Measurements from ENCODE around the gene STX8.
"Not testable (repeated sequence)": the region's sequence is repeated elsewhere in the genome, so short reads cannot be mapped to it uniquely, and the experiment has no call there.

STX8 gene

DNA sequence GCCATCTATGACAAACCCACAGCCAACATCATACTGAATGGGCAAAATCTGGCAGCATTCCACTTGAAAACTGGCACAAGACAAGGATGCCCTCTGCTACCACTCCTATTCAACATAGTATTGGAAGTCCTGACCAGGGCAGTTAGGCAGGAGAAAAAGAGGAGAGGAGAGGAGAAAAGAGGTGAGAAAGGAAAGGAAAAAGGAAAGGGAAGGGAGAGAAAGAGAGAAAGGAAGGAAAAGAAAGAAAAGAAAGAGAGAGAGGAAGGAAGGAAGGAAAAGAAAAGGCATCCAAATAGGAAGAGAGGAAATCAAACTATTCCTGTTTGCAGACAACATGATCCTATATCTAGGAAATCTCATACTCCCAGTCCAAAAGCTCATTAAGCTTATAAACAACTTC is 11.5 kb downstream of the STX8 start:
- DNase-seq (ENCODE audit: low read depth): no peak
- no peak overlapping the region for H3K4me3 ChIP-seq (ENCODE audit: low read depth, low read length)

GRCh38 chr17:9557857-9558256 is 17.8 kb downstream of the STX8 start:
- peak; percentile 62 for DNase-seq (ENCODE audit: low read depth)
- no peak overlapping the region for H3K4me3 ChIP-seq (ENCODE audit: low read depth, low read length)

GRCh38 chr17:9557161-9557755 is 18.4 kb downstream of the STX8 start:
- DNase-seq (ENCODE audit: low read depth): no peak
- H3K4me3 ChIP-seq (ENCODE audit: low read depth, low read length): no peak overlapping the region

DNA sequence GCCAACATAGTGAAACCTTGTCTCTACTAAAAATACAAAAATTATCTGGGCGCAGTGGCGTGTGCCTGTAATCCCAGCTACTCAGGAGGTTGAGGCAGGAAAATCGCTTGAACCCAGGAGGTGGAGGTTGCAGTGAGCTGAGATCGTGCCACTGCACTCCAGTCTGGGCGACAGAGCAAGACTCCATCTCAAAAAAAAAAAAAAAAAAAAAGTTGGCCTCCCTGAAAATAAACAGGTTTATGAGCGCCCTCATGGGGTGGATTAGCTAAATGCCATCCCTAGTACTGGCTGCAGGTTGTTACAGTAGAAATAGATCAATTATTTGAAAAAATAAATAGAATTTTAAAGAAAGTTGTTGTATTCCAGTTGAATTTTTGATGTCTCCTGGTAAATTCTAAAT is 20.9 kb downstream of the STX8 start:
- H3K4me3 ChIP-seq (ENCODE audit: low read depth, low read length); DNase-seq (ENCODE audit: low read depth): not testable (repeated sequence)

- no peak for DNase-seq (ENCODE audit: low read depth)
- H3K4me3 ChIP-seq (ENCODE audit: low read depth, low read length): no peak overlapping the region
Measured at GRCh38 chr17:9553596-9553995, 22.0 kb downstream of the STX8 start.

DNA sequence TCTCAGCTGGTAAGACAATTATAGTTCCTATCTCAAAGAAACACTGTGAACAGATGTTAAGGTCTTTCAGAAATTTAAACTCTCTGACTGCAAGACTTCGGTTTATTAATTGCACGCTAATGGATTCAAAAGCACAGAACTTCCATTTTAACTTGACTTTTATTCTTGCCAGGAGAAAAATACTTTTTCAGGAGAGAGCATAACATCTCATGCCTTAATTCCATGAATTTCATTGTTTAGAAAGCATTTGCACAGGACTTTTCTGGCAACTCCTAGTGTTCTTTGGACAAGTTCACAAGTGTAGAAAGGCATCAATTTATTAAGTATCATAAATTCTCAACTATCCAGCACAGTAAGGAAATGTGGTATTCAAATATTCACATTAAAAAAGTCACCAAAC is 22.4 kb downstream of the STX8 start:
- DNase-seq (ENCODE audit: low read depth): no peak
- H3K4me3 ChIP-seq (ENCODE audit: low read depth, low read length): no peak overlapping the region

DNA sequence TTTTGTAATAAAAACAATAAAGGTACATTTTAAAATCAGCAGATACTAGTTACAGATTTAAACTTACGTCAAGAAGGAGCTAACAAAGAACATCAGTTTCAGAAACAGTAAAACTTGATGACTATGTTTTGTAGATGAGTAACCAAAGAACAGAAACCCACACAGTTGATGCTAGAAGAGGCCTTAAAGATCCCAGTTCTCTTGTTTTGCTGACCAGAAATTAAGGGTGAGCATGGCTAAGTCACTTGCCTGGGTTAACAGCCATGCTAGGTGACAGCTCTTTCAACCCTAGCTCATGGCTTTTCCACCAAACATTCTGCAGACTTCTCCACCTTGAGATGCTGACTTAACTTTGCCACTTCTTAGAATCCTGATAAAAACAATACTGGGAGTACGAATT is 26.4 kb downstream of the STX8 start:
- no peak overlapping the region for H3K4me3 ChIP-seq (ENCODE audit: low read depth, low read length)
- DNase-seq (ENCODE audit: low read depth): no peak

DNA sequence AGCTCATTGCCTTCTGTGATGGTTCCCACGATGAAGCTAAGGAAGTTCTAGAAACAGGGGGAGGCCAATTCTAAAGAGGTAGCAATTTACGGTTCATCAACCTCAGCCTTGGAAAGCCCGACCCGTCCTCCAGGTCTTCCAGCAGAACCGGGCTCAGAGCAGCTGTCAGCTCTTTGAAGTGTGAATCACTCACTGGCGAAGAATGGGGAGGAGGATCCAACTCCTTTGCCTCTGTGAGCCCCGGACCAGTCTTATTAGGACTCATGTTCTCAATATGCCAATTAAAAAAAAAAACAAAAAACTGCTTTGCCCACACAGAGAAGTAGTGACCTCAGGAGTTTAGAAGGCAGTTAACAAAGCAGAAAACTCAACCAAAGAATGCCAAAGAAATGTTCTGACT is 31.4 kb downstream of the STX8 start:
- DNase-seq (ENCODE audit: low read depth): no peak
- H3K4me3 ChIP-seq (ENCODE audit: low read depth, low read length): no peak overlapping the region

- DNase-seq (ENCODE audit: low read depth): no peak
- no peak overlapping the region for H3K4me3 ChIP-seq (ENCODE audit: low read depth, low read length)
Measured at GRCh38 chr17:9541718-9542117, 33.9 kb downstream of the STX8 start.

DNA sequence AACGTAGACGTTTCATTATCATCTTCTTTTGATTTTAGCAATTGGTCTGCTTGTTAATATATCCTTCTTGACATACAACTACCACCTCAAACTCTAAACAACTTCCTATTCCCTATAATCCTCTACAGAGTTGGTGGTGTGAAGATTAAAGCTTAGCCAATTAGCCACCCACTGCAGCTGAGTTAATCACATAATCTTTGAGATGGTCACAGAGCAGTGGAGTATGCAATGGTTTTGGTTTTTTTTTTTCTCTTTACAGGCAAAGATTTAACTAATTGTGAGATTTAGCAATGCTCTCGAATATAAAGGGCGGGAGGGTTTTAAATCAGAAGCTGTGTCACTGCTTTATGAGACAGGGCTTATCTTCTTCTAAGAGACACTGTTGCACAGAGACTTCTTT is 37.0 kb downstream of the STX8 start:
- DNase-seq (ENCODE audit: low read depth): no peak
- H3K4me3 ChIP-seq (ENCODE audit: low read depth, low read length): no peak overlapping the region

- no peak overlapping the region for H3K4me3 ChIP-seq (ENCODE audit: low read depth, low read length)
Measured at GRCh38 chr17:9537177-9537776, 38.3 kb downstream of the STX8 start.

DNA sequence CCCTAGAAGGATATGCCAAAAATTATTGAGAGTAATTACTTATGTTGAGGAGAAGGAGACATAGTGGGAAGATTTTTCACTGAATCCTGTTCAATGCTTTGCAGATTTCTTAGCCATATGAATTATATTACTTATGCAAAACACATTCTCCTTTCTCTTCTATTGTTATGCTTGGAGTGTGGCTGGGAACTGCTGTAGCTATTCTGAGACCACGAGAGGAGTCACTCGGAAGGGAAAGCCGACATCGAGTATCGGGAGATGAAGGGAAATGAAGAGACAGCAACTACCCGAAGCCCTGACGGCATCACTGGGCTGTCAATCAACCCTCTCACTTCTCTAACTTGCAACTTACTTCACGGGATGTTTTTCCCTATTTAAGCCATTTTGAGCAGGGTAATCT is 39.6 kb downstream of the STX8 start:
- no peak for DNase-seq (ENCODE audit: low read depth)
- H3K4me3 ChIP-seq (ENCODE audit: low read depth, low read length): no peak overlapping the region

More at GRCh38 chr17:9537177-9537776, 38.3 kb downstream of the STX8 start:
- no peak for DNase-seq (ENCODE audit: low read depth)

GRCh38 chr17:9533441-9533840 is 42.2 kb downstream of the STX8 start:
- no peak overlapping the region for H3K4me3 ChIP-seq (ENCODE audit: low read depth, low read length)
- no peak for DNase-seq (ENCODE audit: low read depth)

- no peak overlapping the region for H3K4me3 ChIP-seq (ENCODE audit: low read depth, low read length)
- DNase-seq (ENCODE audit: low read depth): no peak
Measured at GRCh38 chr17:9532715-9533114, 42.9 kb downstream of the STX8 start.

- DNase-seq (ENCODE audit: low read depth): no peak
- H3K4me3 ChIP-seq (ENCODE audit: low read depth, low read length): no peak overlapping the region
Measured at GRCh38 chr17:9531034-9531433, 44.6 kb downstream of the STX8 start.

GRCh38 chr17:9529033-9529700 is 46.5 kb downstream of the STX8 start:
- no peak overlapping the region for H3K4me3 ChIP-seq (ENCODE audit: low read depth, low read length)
- no peak for DNase-seq (ENCODE audit: low read depth)

GRCh38 chr17:9527788-9528187 is 47.8 kb downstream of the STX8 start:
- DNase-seq (ENCODE audit: low read depth): no peak

DNA sequence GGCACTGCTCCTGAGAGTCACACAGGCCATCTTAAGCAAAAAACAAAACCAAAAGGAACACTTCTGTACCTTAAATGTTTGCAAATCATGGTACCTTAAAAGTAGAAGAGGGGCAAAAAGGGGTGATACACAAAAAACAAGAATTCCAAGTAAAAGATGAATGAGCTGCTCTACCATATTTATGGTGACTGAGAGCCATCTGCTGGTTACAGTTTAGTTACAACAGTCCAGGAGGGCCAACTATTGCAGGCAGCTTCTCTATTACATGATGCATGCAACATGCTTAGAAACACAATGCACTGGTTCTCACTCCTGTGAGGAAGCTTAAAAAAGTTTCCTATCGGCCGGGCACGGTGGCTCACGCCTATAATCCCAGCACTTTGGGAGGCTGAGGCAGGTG is 53.5 kb downstream of the STX8 start:
- peak; percentile 21 for DNase-seq (ENCODE audit: low read depth)
- no peak overlapping the region for H3K4me3 ChIP-seq (ENCODE audit: low read depth, low read length)

More at GRCh38 chr17:9527788-9528187, 47.8 kb downstream of the STX8 start:
- no peak overlapping the region for H3K4me3 ChIP-seq (ENCODE audit: low read depth, low read length)

DNA sequence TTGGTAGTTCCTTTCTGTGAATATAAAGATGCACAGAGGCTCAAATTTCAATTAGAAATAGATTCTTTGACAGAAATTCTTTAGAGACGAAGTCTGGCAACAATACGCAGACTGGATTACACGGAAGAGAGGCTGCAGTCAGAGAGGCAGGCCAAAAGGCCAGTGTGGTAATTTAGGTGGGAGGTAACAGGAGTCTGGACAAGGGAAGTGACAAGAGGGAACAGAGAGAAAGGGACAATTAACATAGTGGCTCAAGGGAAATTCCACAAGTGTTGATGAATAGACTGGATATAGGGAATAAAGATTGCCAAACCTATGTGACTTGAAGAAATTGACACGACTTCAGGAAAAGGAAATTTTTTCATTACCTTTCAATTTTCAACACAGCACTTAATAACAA is 54.6 kb downstream of the STX8 start:
- no peak for DNase-seq (ENCODE audit: low read depth)
- no peak overlapping the region for H3K4me3 ChIP-seq (ENCODE audit: low read depth, low read length)

DNA sequence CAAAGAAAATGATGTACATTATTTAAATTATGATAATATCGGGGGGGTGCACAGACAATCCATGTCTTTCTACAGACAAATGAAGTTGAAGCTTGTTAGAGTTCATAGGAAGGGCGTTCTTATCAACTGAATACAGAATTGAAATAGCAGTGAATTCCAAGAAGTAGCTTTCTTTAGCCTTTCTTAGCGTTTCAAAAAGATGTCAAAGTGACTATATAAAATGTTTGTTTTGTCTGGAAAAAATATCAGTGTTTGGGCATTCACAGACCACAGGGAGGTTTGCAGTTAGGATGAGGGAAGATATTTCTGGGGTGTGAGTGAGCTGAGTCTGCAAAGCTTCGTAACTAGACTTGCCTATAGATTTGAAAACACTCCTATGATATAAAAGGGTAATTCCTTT is 55.0 kb downstream of the STX8 start:
- no peak for DNase-seq (ENCODE audit: low read depth)
- no peak overlapping the region for H3K4me3 ChIP-seq (ENCODE audit: low read depth, low read length)
